Loucy (cell line): ENCODE measurements around the gene RBMS3.

Experiments
- H2AFZ ChIP-seq: fragments of 200-600 bp; sonication (generic); 2 replicates; pipeline ENCODE4 v1.6.0; 2016; ENCODE audit warnings: antibody characterized with exemption, mild to moderate bottlenecking, low read length, moderate library complexity
- H3F3A ChIP-seq: fragments of 200-600 bp; 2 replicates; pipeline ENCODE4 v1.6.0; 2016; ENCODE audit warnings: antibody characterized with exemption, low read depth, mild to moderate bottlenecking
- H3K27me3 ChIP-seq: fragments of 200-600 bp; sonication (generic); 2 replicates; pipeline ENCODE4 v1.6.1; 2014; ENCODE audit warnings: low read length, mild to moderate bottlenecking; ENCODE audit not compliant: insufficient read depth, poor library complexity, severe bottlenecking
- H3K36me3 ChIP-seq: fragments of 200-600 bp; sonication (generic); 2 replicates; pipeline ENCODE4 v1.6.1; 2016; ENCODE audit warnings: low read length; ENCODE audit not compliant: insufficient read depth
- H3K4me1 ChIP-seq: fragments of 200-600 bp; sonication (generic); 2 replicates; pipeline ENCODE4 v1.5.1; 2014; ENCODE audit warnings: low read length, mild to moderate bottlenecking; ENCODE audit not compliant: insufficient read depth, poor library complexity, severe bottlenecking
- H3K4me2 ChIP-seq: fragments of 200-600 bp; sonication (generic); 2 replicates; pipeline ENCODE4 v1.6.0; 2014; ENCODE audit warnings: antibody characterized with exemption, low read length, low read depth, mild to moderate bottlenecking; ENCODE audit not compliant: poor library complexity, severe bottlenecking
- H3K4me3 ChIP-seq: fragments of 200-600 bp; sonication (generic); 2 replicates; pipeline ENCODE4 v1.5.1; 2014; ENCODE audit warnings: low read length, mild to moderate bottlenecking, mixed read lengths; ENCODE audit not compliant: poor library complexity, severe bottlenecking
- H3K79me2 ChIP-seq: fragments of 200-600 bp; sonication (generic); 2 replicates; pipeline ENCODE4 v1.6.1; 2014; ENCODE audit warnings: low read length; ENCODE audit not compliant: insufficient read depth
- H3K9ac ChIP-seq: fragments of 200-600 bp; sonication (generic); 2 replicates; pipeline ENCODE4 v1.6.0; 2014; ENCODE audit warnings: mild to moderate bottlenecking, low read depth, low read length, moderate library complexity; ENCODE audit not compliant: poor library complexity, severe bottlenecking
- H3K9me2 ChIP-seq: fragments of 200-600 bp; sonication (generic); replicated peaks from 2 replicates; pipeline ENCODE4 v1.6.1; 2016; ENCODE audit warnings: low read depth, low read length, mixed read lengths
- H3K9me3 ChIP-seq: fragments of 200-600 bp; sonication (generic); 2 replicates; pipeline ENCODE4 v1.6.1; 2014; ENCODE audit warnings: mild to moderate bottlenecking, antibody characterized with exemption, low read length, low read depth; ENCODE audit not compliant: insufficient read depth
- H4K20me1 ChIP-seq: fragments of 200-600 bp; sonication (generic); 2 replicates; pipeline ENCODE4 v1.6.0; 2014; ENCODE audit warnings: antibody characterized with exemption, low read length, mild to moderate bottlenecking; ENCODE audit not compliant: insufficient read depth, poor library complexity, severe bottlenecking
- EZH2phosphoT487 ChIP-seq: fragments of 200-600 bp; IDR thresholded peaks from 2 replicates; pipeline ENCODE4 v1.6.1; 2018; ENCODE audit warnings: antibody characterized with exemption, mild to moderate bottlenecking, moderate library complexity, borderline replicate concordance
- TF ChIP-seq, protein P1 (sequence below): fragments of 200-600 bp; sonication (generic); conservative IDR thresholded peaks from 2 replicates; pipeline ENCODE4 v1.5.1; 2014; ENCODE audit warnings: mild to moderate bottlenecking, antibody characterized with exemption, low read length

Gene RBMS3

DNA sequence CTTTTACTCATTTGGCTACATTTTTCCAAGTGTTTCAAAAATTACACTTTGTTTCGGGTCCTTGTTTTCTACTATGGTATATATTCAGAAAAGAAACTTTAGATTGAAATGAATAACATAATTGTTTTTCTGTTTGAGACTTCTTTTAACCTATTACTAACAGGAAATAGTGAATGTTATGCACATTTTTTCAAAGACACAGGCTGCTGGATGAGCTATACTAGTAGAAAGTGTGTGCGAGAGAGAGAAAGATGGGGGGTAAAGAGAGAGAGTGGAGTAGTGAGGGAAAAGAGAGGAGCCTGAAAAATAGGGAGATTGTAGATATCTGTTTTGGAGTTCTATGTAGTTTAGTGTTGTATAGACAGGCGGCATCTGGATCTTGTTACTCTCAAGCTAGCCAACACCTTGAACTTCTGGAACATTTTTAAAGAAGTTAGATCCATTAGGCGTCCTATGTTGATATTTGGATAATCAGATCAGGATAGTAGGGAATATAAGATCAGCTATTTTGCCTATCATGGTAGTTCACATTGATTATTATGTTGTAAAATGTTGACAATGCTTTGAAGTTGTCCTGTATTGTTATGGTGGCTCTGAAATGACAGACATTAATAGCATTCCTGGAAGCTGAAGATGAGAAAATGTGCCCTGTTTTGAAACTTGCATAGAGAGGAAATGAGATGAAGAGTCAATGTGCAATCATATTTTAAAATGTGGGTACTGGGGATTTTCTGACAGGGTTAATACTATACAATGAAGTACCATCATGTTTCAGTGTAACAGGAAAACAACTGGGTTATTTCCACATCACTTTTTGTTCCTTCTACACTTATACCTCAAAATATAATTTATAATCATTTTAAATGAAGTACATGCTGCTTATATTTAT is 2.6 kb downstream of the RBMS3 start:
- Histone ChIP-seq H3K4me2 (no peak overlapping the region), H3K4me1 (peaks cover 12% of the 10 kb centered on the region), H3K4me3 (no peak overlapping the region), H3K36me3 (no peaks in the 10 kb centered on the region), H3K9me3 (no peaks in the 10 kb centered on the region), H3F3A (no peaks in the 10 kb centered on the region), H4K20me1 (no peaks in the 10 kb centered on the region), H3K9me2 (no peaks in the 10 kb centered on the region), H3K27me3 (no peaks in the 10 kb centered on the region), H2AFZ (no peak overlapping the region), H3K9ac (no peak overlapping the region), H3K79me2 (no peaks in the 10 kb centered on the region)
- TF ChIP-seq EZH2phosphoT487 = no peak
- TF ChIP-seq, protein P1, sequence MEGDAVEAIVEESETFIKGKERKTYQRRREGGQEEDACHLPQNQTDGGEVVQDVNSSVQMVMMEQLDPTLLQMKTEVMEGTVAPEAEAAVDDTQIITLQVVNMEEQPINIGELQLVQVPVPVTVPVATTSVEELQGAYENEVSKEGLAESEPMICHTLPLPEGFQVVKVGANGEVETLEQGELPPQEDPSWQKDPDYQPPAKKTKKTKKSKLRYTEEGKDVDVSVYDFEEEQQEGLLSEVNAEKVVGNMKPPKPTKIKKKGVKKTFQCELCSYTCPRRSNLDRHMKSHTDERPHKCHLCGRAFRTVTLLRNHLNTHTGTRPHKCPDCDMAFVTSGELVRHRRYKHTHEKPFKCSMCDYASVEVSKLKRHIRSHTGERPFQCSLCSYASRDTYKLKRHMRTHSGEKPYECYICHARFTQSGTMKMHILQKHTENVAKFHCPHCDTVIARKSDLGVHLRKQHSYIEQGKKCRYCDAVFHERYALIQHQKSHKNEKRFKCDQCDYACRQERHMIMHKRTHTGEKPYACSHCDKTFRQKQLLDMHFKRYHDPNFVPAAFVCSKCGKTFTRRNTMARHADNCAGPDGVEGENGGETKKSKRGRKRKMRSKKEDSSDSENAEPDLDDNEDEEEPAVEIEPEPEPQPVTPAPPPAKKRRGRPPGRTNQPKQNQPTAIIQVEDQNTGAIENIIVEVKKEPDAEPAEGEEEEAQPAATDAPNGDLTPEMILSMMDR = no peak

DNA sequence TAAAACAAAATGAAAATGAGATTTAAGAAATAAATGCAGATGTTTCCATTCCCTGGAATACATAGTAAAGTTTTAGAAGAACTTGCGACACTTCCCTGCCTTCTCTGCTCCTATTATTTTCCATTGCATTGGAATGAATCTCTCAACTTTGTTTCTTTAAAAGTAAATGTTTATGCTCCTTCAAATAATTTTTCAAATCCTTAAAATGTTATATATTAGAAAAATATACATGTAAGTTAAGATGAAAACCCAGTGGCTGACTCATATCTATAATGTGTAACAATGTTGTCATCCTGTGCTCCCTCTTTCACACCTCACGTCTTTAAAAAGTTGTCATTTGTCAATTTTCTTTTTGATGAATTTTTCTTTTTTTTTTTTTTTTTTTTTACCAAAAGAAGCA is 3.6 kb downstream of the RBMS3 start:
- Histone ChIP-seq H3K79me2 (no peaks in the 10 kb centered on the region), H3K9ac (no peak overlapping the region), H2AFZ (no peak overlapping the region), H4K20me1 (no peaks in the 10 kb centered on the region), H3K9me2 (no peaks in the 10 kb centered on the region), H3K36me3 (no peaks in the 10 kb centered on the region), H3K9me3 (no peaks in the 10 kb centered on the region), H3K4me2 (no peak overlapping the region), H3K4me3 (no peak overlapping the region), H3F3A (no peaks in the 10 kb centered on the region), H3K27me3 (no peaks in the 10 kb centered on the region), H3K4me1 (peaks cover 12% of the 10 kb centered on the region)
- TF ChIP-seq, protein P1 = no peak
- TF ChIP-seq EZH2phosphoT487 = no peak

DNA sequence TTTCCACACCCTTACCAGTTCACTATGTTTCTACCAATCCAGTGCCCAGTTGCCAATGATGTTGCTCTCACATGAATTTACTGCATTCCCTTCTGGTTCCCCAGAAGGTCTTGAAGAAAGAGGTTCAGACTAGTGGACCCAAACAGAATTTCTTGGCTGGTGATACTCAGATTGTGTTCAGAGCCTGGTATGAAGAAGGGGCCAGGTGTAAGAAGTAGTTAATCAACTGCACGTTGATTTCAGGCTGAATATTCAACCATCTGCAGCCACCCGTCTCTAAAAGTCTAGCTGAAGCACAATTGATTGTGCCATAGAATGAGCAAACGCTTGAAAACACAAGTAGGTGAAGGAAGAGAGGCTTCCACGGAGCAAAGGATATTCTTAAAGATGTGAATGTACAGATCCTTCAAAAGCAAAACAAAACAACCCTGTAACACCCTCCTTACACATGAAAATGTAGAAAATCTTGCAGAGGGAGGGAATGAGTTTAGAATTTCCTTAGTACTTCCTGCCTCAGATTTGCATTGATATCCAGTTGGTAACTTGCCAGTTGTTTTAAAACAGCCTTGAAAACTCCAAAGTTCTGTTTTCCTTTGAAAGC is 4.7 kb downstream of the RBMS3 start:
- Histone ChIP-seq H3K27me3 (no peaks in the 10 kb centered on the region), H3K9me3 (no peaks in the 10 kb centered on the region), H3K4me1 (peaks cover 12% of the 10 kb centered on the region), H2AFZ (no peak overlapping the region), H3K9ac (no peak overlapping the region), H3K4me2 (no peak overlapping the region), H3F3A (no peaks in the 10 kb centered on the region), H3K36me3 (no peaks in the 10 kb centered on the region), H3K79me2 (no peaks in the 10 kb centered on the region), H4K20me1 (no peaks in the 10 kb centered on the region), H3K4me3 (no peak overlapping the region), H3K9me2 (no peaks in the 10 kb centered on the region)
- no peak for TF ChIP-seq EZH2phosphoT487
- TF ChIP-seq, protein P1 = no peak
